Measurements from ENCODE around the gene TOMM20. TPM values are rescaled to one million over a fixed set of nuclear protein-coding genes. Genes with fewer than 3 reads are reported as not detected.

TOMM20 gene
- total RNA-seq, 1 experiment from 2014 or later, result 151 TPM

GRCh38 chr1:235158680-235159079 is 30.0 kb upstream of the TOMM20 start:
- intact Hi-C loops (cut with micrococcal nuclease; ENCODE audit: unreplicated experiment), result no loop called here
- Mint-ChIP-seq H3K27me3 (ENCODE audit: unreplicated experiment) (no peaks in the 10 kb centered on the region), H3K4me1 (ENCODE audit: low read depth, unreplicated experiment) (no peaks in the 10 kb centered on the region), H3K27ac (ENCODE audit: unreplicated experiment) (no peak overlapping the region), H3K4me3 (ENCODE audit: low read depth, unreplicated experiment) (no peak overlapping the region), H3K36me3 (ENCODE audit: insufficient read depth, unreplicated experiment) (peaks cover 43% of the 10 kb centered on the region), H3K9me3 (ENCODE audit: low read depth, unreplicated experiment) (no peaks in the 10 kb centered on the region)
- no peak for DNase-seq
- CTCF ChIA-PET, result interaction anchor here (0.6 to 0.7 kb wide), 3 partner anchors 18 to 499 kb away, joined by 3 to 5 read pairs (median 3); no protein-coding TSS in a partner anchor
- BruUV-seq (replicated peaks), result no TSS peak
- no peak for TF ChIP-seq CTCF (IDR thresholded peaks at IDR 0.05; ENCODE audit: unreplicated experiment)

- no peaks in the 10 kb centered on the region for H3K4me1 Mint-ChIP-seq (ENCODE audit: low read depth, unreplicated experiment)
- H3K4me3 Mint-ChIP-seq (ENCODE audit: low read depth, unreplicated experiment), result no peak overlapping the region
- H3K27ac Mint-ChIP-seq (ENCODE audit: unreplicated experiment), result no peak overlapping the region
- no peaks in the 10 kb centered on the region for H3K9me3 Mint-ChIP-seq (ENCODE audit: low read depth, unreplicated experiment)
- peaks cover 45% of the 10 kb centered on the region for H3K36me3 Mint-ChIP-seq (ENCODE audit: insufficient read depth, unreplicated experiment)
- CTCF ChIA-PET, result interaction anchor here (0.5 kb wide), 1 partner anchor 1950 kb away, joined by 3 read pairs; no protein-coding TSS in a partner anchor
- no TSS peak for BruUV-seq (replicated peaks)
- no peaks in the 10 kb centered on the region for H3K27me3 Mint-ChIP-seq (ENCODE audit: unreplicated experiment)
- intact Hi-C loops (cut with micrococcal nuclease; ENCODE audit: unreplicated experiment), result no loop called here
- no peak for DNase-seq
- no peak for TF ChIP-seq CTCF (IDR thresholded peaks at IDR 0.05; ENCODE audit: unreplicated experiment)
Observed at GRCh38 chr1:235157150-235157549, 28.5 kb upstream of the TOMM20 start.

DNA sequence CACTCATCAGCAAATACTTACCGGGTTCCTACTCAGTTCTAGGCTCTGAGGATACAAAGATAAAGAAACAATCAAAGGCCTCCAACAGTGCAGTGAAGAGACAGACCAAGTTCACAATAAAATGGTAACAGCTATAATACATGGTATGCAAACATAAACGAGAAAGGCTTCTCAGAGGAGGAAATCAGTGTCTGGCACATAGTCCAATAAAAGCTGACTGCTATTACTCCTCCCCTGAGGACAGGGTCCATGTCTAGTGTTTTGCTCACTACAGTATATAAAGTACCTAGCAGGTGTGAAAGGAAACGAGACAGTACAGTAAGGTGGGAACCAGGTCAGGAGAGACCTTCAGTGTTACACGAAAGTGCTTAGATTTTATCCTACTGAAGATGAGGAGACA is 28.1 kb upstream of the TOMM20 start:
- DNase-seq, result no peak
- H3K9me3 Mint-ChIP-seq (ENCODE audit: low read depth, unreplicated experiment), result no peaks in the 10 kb centered on the region
- peaks cover 41% of the 10 kb centered on the region for H3K36me3 Mint-ChIP-seq (ENCODE audit: insufficient read depth, unreplicated experiment)
- intact Hi-C loops (cut with micrococcal nuclease; ENCODE audit: unreplicated experiment), result no loop called here
- CTCF ChIA-PET, result interaction anchor here (0.5 to 0.9 kb wide), 2 partner anchors 171 to 1950 kb away, joined by 3 to 4 read pairs; partner anchors contain the start of gene ARID4B
- no TSS peak for BruUV-seq (replicated peaks)
- TF ChIP-seq CTCF (IDR thresholded peaks at IDR 0.05; ENCODE audit: unreplicated experiment), result no peak
- no peaks in the 10 kb centered on the region for H3K27me3 Mint-ChIP-seq (ENCODE audit: unreplicated experiment)
- no peak overlapping the region for H3K27ac Mint-ChIP-seq (ENCODE audit: unreplicated experiment)
- no peak overlapping the region for H3K4me3 Mint-ChIP-seq (ENCODE audit: low read depth, unreplicated experiment)
- H3K4me1 Mint-ChIP-seq (ENCODE audit: low read depth, unreplicated experiment), result no peaks in the 10 kb centered on the region

GRCh38 chr1:235156265-235156664 is 27.6 kb upstream of the TOMM20 start:
- Mint-ChIP-seq H3K27me3 (ENCODE audit: unreplicated experiment) (no peaks in the 10 kb centered on the region), H3K36me3 (ENCODE audit: insufficient read depth, unreplicated experiment) (peaks cover 36% of the 10 kb centered on the region), H3K9me3 (ENCODE audit: low read depth, unreplicated experiment) (no peaks in the 10 kb centered on the region), H3K27ac (ENCODE audit: unreplicated experiment) (no peak overlapping the region), H3K4me3 (ENCODE audit: low read depth, unreplicated experiment) (no peak overlapping the region), H3K4me1 (ENCODE audit: low read depth, unreplicated experiment) (peaks cover 2% of the 10 kb centered on the region)
- no TSS peak for BruUV-seq (replicated peaks)
- no peak for TF ChIP-seq CTCF (IDR thresholded peaks at IDR 0.05; ENCODE audit: unreplicated experiment)
- DNase-seq, result no peak
- CTCF ChIA-PET, result interaction anchor here (0.5 to 0.9 kb wide), 2 partner anchors 171 to 1881 kb away, joined by 4 read pairs; partner anchors contain the start of gene ARID4B
- intact Hi-C loops (cut with micrococcal nuclease; ENCODE audit: unreplicated experiment), result no loop called here

All from Calu3 (cell line).